ENCODE data around the gene CD79B.
A peak's percentile ranks its signal among the peaks of the same experiment; 100 is the strongest.
"Not testable (repeated sequence)": the region's sequence is repeated elsewhere in the genome, so short reads cannot be mapped to it uniquely, and the experiment has no call there.

The CD79B gene

DNA sequence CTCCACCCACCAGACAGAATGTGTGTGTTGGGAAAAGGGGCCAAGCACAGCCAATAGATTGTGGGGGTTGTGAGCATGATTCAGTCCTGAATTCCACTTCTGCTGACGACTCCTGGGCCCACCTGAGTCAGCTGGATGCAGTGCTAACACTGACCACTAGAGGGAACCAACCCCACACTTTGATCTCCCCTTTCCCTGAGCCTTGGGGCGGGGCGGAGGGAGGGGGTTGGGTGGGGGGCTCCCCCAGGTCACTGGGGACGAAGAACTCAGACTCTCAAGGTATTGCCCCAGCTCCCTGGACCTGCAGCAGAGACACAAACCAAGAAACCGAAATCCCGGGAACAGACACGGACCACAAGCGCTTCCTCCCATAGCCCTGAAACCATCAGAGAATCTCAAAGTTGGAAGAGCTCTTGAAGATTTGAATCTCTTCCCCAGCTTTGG is 20.5 kb downstream of the CD79B start:
- DNase-seq (ENCODE audit: low spot score) (peak; percentile 22), FAIRE-seq (no peak)

DNA sequence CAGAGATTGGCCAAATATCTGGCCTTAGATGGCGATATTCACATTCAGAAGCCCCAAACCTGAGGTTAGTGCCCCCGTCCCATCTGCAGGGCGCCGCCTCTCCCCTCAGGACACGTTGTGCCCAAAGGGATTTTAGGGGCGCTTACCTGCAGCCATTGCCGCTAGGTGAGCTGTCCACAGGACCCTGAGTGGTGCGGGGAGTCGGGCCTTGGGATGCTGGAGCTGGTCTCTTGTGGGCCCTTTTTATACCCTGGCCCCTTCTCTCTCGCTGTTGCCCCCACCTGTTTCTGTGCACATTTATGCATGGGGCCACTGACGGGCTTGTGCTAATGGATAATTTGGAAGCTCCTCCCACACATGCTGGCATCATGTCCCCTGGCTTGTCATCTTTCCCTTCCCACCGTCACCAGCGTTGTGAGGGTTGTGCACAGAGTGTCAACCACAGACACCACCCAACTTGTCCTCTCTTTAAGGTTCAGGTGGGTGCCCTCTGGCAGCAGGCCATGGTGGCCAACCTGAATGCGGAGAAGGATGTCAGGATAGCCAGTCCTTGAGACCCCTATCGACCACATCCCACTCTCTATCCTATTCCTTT is 21.0 kb downstream of the CD79B start, which contains the start of gene CSHL1:
Gene CSHL1, minus strand, starts transcription at position 218 of the 595 bp plus-strand sequence. Its CDS starts 62 bp downstream, at position 156.
- DNase-seq (ENCODE audit: low spot score): no peak
- no peak for FAIRE-seq

DNA sequence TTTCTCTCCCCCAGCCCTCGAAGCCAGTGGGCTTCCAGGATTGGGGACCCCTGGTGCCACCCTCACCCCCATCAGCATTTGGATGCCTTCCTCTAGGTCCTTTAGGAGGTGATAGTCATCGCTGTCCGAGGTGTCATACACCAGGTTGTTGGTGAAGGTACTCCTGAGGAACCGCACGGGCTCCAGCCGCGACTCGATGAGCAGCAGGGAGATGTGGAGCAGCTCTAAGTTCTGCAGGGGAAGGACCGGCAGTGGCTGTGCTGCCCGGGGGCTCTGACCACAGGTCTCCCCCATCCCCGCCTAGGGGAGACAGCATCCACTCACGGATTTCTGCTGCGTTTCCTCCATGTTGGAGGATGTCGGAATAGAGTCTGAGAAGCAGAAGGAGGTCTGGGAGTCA is 22.0 kb downstream of the CD79B start:
- FAIRE-seq (no peak), DNase-seq (ENCODE audit: low spot score) (no peak)

DNA sequence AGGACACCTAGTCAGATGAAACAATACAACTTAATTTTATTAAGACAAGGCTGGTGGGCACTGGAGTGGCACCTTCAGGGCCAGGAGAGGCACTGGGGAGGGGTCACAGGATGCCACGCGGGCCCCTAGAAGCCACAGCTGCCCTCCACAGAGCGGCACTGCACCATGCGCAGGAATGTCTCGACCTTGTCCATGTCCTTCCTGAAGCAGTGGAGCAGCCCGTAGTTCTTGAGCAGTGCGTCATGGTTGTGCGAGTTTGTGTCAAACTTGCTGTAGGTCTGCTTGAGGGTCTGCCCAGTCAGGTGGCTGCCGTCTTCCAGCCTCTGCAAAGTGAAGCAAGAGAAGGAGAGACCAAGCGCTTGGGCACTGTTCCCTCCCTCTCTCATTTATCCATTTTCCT is 22.5 kb downstream of the CD79B start:
- FAIRE-seq; DNase-seq (ENCODE audit: low spot score): not testable (repeated sequence)

DNA sequence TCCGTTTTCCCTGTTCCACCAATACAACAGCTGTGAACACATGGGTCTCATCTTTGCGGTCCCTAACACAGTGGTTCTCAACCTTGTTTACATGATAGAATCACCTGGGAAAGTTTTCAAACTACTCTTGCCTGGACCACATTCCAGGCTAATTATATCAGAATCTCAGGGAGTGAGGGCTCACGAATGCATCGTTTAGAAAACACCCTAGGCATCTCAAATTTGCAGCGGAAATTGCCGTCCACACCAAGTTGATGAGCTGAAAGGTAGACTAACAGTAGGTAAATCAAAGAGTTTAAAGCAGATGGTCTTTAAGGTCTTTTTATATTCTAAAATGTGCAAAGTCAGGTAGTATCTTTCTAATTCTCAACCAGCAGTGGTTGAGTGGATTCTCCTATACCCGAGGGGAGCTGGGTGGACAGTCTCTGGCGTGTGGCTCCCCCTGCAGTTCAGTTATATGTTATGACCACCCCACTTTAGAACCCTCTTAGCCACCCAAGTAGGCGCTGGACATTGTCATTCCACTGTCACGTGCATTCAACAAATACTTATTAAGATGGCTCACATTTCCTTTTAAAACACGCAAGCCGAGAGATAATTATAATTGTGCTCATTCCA is 24.9 kb downstream of the CD79B start:
- not testable (repeated sequence) for FAIRE-seq; DNase-seq (ENCODE audit: low spot score)

DNA sequence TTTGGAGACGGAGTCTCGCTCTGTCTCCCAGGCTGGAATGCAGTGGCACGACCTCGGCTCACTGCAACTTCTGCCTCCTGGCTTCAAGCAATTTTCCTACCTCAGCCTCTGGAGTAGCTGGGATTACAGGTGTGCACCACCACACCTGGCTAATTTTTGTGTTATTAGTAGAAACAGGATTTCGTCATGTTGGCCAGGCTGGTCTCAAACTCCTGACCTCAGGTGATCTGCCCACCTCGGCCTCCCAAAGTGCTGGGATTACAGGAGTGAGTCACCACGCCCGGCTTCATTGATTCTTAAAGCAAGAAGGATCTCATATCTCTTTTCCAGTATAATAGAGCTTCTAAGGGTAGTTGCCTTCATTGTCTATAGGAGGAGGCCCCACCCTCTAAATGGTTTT is 27.3 kb downstream of the CD79B start:
- DNase-seq (ENCODE audit: low spot score); FAIRE-seq: not testable (repeated sequence)

DNA sequence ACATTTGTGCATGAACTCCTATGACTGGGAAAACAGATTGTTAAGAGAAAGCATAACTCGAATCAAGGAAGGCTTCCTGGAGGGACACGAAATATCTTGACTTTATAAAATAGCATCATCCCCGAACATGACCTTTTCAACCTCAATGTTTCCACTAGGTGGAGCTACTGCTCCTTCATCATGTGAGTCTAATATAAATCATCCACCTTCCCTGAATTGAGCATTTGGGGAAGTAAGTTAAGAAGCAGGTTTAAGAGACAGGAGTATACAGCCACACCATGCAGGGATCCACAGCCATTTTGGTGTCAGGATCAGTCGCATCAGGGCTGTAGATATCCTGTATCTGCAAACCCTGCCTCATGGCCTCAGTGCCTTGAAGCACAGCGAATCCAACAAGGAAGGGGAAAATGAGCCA is 28.3 kb downstream of the CD79B start:
- not testable (repeated sequence) for DNase-seq (ENCODE audit: low spot score)
- peak; percentile 60 for FAIRE-seq

DNA sequence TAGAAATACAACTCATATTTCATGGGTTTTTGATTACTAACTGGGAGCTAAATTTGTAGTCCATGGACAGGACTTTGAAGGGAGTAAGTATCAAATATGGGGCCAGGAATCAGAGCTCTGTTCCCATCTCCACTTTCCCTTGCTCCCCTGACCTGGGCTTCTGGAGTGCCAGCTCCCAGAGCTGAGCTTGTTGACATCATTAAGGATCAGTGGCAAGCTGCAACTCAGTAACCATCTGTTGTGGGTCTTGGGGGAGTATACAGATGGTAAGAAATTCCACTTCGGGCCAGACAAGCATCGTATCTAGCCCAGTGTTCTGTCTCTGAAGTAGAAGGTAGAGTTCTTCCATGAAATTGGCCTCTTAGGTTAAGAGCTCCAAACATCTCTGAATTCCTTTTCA is 30.2 kb downstream of the CD79B start:
- not testable (repeated sequence) for DNase-seq (ENCODE audit: low spot score); FAIRE-seq

DNA sequence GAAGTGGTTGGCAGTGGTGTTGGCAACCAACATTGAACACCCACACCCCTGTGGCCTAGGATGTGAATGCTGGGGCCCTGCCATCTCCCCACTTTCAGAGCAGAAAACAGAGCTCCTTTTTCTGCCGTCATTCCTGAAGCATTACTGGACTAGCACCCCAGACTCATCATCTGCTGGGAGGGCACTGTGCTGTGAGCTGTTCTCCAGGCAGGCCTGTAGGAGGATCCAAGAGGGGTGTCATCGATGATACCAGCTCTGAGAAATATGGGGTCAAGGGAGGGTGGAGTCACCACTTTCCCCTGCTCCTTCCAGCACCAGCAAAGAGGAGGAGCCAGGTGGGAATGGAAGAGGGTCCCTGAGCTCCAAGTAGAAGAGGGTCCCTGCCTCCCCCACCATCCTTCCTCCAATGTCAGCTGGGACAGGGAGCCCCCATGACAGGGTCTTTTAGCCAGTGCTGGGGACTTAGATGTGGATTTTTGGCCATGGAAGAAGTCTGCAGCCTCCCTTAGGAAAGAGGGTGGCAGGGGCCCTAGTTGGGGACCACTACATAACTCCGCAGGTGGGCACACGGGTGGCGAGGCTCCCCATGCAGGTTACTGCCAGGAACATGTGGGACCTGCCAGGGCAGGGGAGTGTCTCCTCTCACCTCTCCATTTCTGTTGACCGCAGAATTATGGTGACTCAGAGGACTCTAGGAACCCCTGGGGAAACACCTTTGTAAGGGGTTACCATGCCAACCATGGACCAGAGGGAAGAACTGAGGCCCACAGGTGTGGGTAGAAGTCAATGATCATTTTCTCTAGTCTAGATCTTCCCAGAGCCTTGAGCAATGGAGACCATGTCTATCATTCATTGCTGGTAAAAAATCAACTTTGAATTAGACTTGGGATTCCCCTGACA is 33.0 kb downstream of the CD79B start:
- FAIRE-seq; DNase-seq (ENCODE audit: low spot score): not testable (repeated sequence)

DNA sequence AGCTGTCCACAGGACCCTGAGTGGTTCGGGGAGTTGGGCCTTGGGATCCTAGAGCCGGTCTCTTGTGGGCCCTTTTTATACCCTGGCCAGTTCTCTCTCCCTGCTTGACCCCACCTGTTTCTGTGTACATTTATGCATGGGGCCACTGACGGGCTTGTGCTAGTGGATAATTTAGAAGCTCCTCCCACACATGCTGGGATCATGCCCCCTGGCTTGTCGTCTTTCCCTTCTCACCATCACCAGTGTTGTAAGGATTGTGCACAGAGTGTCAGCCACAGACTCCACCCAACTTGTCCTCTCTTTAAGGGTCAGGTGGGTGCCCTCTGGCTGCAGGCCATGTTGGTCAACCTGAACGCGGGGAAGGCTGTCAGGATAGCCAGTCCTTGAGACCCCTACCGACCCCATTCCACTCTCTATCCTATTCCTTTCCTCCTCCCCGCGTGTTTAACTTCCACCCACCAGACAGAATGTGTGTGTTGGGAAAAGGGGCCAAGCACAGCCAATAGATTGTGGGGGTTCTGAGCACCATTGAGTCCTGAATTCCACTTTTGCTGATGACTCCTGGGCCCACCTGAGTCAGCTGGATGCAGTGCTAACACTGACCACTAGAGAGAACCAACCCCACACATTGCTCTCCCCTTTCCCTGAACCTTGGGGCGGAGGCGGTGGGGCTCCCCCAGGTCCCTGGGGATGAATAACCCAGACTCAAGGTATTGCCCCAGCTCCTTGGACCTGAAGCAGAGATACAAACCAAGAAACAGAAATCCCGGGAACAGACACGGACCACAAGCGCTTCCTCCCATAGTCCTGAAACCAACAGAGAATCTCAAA is 35.4 kb downstream of the CD79B start, which contains the start of gene CSH1:
Gene CSH1, minus strand, starts transcription at position 51 of the 831 bp plus-strand sequence. CDS start 63 bp downstream, outside the sequence.
- not testable (repeated sequence) for DNase-seq (ENCODE audit: low spot score); FAIRE-seq

DNA sequence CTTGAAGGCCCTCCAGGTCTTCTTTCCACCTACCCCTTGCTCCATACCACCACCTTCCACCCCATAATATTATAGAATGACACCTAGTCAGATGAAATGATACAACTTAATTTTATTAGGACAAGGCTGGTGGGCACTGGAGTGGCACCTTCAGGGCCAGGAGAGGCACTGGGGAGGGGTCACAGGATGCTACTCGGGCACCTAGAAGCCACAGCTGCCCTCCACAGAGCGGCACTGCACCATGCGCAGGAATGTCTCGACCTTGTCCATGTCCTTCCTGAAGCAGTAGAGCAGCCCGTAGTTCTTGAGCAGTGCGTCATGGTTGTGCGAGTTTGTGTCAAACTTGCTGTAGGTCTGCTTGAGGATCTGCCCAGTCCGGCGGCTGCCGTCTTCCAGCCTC is 37.3 kb downstream of the CD79B start:
- FAIRE-seq; DNase-seq (ENCODE audit: low spot score): not testable (repeated sequence)

DNA sequence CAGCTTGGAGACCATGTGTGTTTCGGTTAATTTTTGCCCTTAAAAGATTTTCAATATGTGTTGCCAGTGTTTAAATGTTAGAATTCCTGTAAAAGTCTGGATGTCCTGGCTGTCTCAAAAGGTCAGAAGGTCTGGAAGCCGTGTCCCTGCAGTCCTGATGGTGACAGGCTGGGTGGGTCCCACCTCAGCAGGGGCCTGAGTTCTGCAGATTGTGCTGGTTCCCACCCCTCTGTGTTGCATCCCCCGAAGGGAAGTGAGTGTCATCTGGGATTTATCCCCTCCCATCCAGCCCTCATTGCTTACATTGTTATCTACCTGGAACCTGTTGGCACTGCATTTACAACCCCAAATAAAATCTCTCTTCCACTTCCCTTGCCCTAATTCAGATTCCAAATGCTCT is 38.1 kb downstream of the CD79B start:
- FAIRE-seq; DNase-seq (ENCODE audit: low spot score): not testable (repeated sequence)

DNA sequence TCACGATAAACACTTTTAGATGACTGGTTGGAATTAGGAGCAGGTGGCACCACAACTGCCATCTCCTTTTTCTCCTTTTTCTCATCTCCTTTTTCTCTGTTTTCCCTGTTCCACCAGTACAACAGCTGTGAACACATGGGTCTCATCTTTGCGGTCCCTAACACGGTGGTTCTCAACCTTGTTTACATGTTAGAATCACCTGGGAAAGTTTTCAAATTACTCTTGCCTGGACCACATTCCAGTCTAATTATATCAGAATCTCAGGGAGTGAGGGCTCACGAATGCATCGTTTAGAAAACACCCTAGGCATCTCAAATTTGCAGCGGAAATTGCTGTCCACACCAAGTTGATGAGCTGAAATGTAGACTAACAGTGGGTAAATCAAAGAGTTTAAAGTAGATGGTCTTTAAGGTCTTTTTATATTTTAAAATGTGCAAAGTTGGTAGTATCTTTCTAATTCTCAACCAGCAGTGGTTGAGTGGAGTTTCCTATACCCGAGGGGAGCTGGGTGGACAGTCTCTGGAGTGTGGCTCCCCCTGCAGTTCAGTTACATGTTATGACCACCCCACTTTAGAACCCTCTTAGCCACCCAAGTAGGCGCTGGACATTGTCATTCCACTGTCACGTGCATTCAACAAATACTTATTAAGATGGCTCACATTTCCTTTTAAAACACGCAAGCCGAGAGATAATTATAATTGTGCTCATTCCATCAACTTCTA is 39.7 kb downstream of the CD79B start:
- DNase-seq (ENCODE audit: low spot score); FAIRE-seq: not testable (repeated sequence)

DNA sequence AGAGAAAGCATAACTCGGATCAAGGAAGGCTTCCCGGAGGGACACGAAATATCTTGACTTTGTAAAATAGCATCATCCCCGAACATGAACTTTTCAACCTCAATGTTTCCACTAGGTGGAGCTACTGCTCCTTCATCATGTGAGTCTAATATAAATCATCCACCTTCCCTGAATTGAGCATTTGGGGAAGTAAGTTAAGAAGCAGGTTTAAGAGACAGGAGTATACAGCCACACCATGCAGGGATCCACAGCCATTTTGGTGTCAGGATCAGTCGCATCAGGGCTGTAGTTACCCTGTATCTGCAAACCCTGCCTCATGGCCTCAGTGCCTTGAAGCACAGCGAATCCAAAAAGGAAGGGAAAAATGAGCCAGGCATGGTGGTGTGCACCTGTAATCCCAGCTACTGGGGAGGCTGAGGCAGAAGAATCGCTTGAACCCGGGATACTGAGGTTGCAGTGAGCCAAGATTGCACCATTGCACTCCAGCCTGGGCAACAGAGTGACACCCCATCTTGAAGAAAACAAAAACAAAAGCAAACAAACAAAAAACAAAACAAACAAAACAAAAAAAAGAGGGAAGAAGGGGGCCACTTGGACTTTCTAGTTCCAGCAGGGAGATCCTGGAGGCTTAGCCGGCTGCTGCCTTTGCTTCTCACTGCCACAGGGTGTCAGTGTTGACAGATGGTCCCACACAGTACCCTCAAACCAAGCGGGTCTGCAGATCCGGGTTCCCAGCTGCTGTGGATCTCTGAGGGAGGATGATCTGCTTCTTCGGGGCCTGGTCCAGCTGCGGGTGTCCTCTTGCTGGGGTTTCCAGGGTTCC is 42.9 kb downstream of the CD79B start:
- peak; percentile 70 for FAIRE-seq
- not testable (repeated sequence) for DNase-seq (ENCODE audit: low spot score)

DNA sequence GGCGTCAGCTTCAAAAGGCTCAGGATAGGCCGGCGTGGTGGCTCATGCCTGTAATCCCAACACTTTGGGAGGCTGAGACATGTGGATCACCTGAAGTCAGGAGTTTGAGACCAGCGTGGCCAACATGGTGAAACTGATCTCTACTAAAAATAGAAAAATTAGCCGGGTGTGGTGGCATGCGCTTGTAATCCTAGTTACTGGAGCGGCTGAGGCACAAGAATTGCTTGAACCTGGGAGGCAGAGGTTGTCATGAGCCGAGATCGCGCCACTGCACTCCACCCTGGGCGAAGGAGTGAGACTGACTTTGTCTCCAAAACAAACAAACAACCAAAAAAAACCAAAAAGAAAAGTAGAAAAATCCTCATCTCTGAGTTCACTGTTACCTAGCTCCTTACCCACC is 47.0 kb downstream of the CD79B start:
- FAIRE-seq; DNase-seq (ENCODE audit: low spot score): not testable (repeated sequence)

DNA sequence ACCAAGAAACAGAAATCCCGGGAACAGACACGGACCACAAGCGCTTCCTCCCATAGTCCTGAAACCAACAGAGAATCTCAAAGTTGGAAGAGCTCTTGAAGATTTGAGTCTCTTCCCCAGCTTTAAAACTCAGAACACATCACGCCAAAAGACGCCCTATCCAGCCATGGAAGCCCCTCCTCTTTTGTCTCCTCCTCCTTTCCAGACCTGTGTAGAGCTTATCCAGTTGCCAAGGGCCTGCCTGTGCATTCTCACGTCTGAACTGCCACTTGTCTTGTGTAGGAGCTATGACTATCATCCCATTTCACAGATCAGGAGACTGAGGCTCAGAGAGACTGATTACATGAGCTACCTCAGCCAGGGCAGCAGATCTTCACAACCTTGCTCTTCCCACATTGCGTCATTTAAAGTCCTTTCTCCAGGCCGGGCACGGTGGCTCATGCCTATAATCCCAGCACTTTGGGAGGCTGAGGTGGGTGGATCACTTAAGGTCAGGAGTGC is 49.5 kb downstream of the CD79B start:
- not testable (repeated sequence) for FAIRE-seq; DNase-seq (ENCODE audit: low spot score)

DNA sequence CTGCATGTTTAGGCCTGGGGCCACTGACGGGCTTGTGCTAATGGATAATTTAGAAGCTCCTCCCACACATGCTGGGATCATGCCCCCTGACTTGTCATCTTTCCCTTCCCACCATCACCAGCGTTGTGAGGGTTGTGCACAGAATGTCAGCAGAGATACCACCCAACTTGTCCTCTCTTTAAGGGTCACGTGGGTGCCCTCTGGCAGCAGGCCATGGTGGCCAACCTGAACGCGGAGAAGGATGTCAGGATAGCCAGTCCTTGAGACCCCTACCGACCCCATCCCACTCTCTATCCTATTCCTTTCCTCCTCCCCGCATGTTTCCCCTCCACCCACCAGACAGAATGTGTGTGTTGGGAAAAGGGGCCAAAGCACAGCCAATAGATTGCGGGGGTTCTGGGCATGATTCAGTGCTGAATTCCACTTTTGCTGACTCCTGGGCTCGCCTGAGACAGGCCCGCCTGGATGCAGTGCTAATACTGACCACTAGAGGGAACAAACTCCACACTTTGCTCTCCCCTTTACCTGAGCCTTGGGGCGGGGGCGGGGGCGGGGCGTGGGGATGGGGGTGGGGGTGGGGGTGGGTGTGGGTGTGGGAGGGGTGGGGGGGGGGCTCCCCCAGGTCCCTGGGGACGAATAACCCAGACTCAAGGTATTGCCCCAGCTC is 50.1 kb downstream of the CD79B start, which contains the start of gene GH2:
Gene GH2, minus strand, starts transcription at position 10 of the 667 bp plus-strand sequence. CDS start 143 bp downstream, outside the sequence.
- FAIRE-seq (no peak), DNase-seq (ENCODE audit: low spot score) (peak; percentile 27)

DNA sequence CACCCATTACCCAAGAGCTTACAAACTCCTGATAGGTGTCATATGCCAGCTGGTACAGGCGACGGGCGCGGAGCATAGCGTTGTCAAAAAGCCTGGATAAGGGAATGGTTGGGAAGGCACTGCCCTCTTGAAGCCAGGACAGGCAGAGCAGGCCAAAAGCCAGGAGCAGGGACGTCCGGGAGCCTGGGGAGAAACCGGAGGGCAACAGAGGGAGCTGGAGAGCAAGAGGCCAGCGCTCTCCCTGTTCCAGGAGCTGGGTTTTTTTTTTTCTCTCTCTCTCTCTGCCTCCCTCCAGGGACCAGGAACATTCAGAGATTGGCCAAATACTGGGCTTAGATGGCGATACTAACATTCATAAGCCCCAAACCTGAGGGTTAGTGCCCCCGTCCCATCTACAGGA is 50.8 kb downstream of the CD79B start:
- not testable (repeated sequence) for DNase-seq (ENCODE audit: low spot score); FAIRE-seq
